BJ (cell line): ENCODE results near the gene ADPRHL1. TPM values are rescaled to one million over a fixed set of nuclear protein-coding genes. Genes with fewer than 3 reads are reported as not detected.

Experiments used
- CTCF ChIA-PET: fragments of 350-600 bp; formaldehyde crosslinking; extraction: SDS; loops from one replicate; lab custom pipeline; 2021; ENCODE audit warnings: antibody characterized with exemption, inconsistent platforms; lab: Yijun Ruan, JAX
- POLR2A ChIA-PET: fragments of 300-600 bp; sonication (Branson Sonifier 250); formaldehyde crosslinking; extraction: SDS; loops from one replicate; lab custom pipeline; 2021; ENCODE audit warnings: antibody characterized with exemption; lab: Charles Lee
- DNase-seq: peaks from one replicate; pipeline ENCODE4 v3.0.0-alpha.2; 2011; ENCODE audit warnings: low read depth
- H3K27me3 ChIP-seq: 2 replicates; pipeline ENCODE4 v1.6.0; 2011; ENCODE audit warnings: low read length; ENCODE audit not compliant: control insufficient read depth, insufficient read depth
- H3K36me3 ChIP-seq: 2 replicates; pipeline ENCODE4 v1.5.1; 2011; ENCODE audit warnings: low read length; ENCODE audit not compliant: control insufficient read depth, insufficient read depth
- H3K4me3 ChIP-seq: 2 replicates; pipeline ENCODE4 v1.5.1; 2011; ENCODE audit warnings: low read depth, mild to moderate bottlenecking, control low read depth, low read length
- polyA plus RNA-seq: library from polyadenylated mRNA; depleted of rRNA; stranded (reverse); fragments of >200 nt; gene quantifications from 2 replicates; pipeline ENCODE4 v1.2.3, GENCODE V29; 2011
- TF ChIP-seq, protein P1 (sequence below): IDR thresholded peaks from 2 replicates; pipeline ENCODE4 v1.5.1; 2011; ENCODE audit warnings: low read depth, mild to moderate bottlenecking, control low read depth, inconsistent platforms, low read length, moderate library complexity; ENCODE audit not compliant: insufficient read depth

Gene ADPRHL1
- polyA plus RNA-seq, 1 experiment = 1.1 TPM

DNA sequence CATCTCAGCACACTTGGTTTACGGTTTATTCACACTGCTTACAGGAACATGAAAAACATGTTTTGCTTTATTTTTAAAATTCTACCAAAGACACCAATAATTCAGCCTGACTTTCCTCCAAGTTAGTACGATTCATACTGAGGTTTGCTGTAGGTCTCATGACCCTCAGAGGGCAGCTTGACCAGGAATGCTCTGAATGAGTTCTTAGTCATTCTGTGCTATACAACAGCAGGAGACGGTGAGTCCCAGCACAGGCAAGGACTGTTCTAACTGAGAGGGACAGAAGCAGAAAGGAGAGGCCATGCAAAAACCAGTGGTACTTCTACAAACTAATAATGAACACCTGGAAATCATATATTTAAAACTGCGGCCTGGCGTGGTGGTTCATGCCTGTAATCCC is 95.8 kb downstream of the ADPRHL1 start:
- ChIA-PET POLR2A (no interaction called here), CTCF (interaction anchor here (1.0 kb wide), 1 partner anchor 36 kb away, joined by 3 read pairs; no protein-coding TSS in a partner anchor)
- DNase-seq = peak; percentile 17
- TF ChIP-seq, protein P1, sequence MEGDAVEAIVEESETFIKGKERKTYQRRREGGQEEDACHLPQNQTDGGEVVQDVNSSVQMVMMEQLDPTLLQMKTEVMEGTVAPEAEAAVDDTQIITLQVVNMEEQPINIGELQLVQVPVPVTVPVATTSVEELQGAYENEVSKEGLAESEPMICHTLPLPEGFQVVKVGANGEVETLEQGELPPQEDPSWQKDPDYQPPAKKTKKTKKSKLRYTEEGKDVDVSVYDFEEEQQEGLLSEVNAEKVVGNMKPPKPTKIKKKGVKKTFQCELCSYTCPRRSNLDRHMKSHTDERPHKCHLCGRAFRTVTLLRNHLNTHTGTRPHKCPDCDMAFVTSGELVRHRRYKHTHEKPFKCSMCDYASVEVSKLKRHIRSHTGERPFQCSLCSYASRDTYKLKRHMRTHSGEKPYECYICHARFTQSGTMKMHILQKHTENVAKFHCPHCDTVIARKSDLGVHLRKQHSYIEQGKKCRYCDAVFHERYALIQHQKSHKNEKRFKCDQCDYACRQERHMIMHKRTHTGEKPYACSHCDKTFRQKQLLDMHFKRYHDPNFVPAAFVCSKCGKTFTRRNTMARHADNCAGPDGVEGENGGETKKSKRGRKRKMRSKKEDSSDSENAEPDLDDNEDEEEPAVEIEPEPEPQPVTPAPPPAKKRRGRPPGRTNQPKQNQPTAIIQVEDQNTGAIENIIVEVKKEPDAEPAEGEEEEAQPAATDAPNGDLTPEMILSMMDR = no peak
- Histone ChIP-seq H3K27me3 (no peaks in the 10 kb centered on the region), H3K36me3 (no peaks in the 10 kb centered on the region), H3K4me3 (no peak overlapping the region)

DNA sequence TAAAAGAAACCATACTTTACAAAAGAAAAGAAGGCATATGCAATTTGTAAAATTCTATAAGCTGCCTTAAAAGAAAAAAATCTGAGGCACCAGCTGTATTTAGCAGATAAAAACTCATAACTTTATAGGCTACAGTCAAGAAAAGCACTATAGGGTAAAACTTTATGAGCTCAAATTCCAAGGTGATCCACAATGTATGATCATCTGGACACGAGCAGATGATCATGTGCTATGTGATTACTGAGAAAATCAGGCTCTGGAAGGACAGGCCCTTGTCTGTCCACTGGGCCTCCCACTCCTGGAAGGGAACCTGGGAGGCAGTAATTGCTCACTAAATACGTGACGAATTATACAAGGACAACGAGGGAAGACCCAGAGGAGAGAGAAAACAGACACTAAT is 96.7 kb downstream of the ADPRHL1 start:
- no peak overlapping the region for H3K4me3 ChIP-seq
- H3K36me3 ChIP-seq = no peaks in the 10 kb centered on the region
- DNase-seq = no peak
- POLR2A ChIA-PET = no interaction called here
- H3K27me3 ChIP-seq = no peaks in the 10 kb centered on the region
- TF ChIP-seq, protein P1 = no peak
- CTCF ChIA-PET = interaction anchor here (0.6 to 1.0 kb wide), 2 partner anchors 37 to 286 kb away, joined by 3 read pairs; no protein-coding TSS in a partner anchor

DNA sequence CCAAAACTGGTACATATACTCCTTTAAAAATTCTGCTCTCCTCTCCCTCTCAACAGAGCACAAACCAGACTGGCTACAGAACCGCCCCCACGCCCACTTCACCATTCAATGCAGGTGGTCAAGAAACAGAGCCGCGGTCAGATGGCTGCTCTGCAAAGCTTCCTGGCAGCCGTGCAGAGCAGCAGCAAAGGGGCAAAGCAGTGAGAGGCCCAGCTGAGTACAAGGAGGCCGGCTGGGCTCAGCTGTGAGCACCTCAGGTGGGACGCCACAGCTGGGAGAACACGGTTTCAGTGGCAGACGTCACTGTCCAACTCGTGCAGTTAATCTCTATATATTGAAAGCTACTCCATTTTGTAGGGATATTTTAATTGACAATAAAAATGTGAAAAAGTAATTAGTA is 97.7 kb downstream of the ADPRHL1 start:
- ChIA-PET POLR2A (no interaction called here), CTCF (no interaction called here)
- TF ChIP-seq, protein P1 = no peak
- no peak overlapping the region for H3K4me3 ChIP-seq
- H3K27me3 ChIP-seq = no peaks in the 10 kb centered on the region
- H3K36me3 ChIP-seq = no peaks in the 10 kb centered on the region
- no peak for DNase-seq

DNA sequence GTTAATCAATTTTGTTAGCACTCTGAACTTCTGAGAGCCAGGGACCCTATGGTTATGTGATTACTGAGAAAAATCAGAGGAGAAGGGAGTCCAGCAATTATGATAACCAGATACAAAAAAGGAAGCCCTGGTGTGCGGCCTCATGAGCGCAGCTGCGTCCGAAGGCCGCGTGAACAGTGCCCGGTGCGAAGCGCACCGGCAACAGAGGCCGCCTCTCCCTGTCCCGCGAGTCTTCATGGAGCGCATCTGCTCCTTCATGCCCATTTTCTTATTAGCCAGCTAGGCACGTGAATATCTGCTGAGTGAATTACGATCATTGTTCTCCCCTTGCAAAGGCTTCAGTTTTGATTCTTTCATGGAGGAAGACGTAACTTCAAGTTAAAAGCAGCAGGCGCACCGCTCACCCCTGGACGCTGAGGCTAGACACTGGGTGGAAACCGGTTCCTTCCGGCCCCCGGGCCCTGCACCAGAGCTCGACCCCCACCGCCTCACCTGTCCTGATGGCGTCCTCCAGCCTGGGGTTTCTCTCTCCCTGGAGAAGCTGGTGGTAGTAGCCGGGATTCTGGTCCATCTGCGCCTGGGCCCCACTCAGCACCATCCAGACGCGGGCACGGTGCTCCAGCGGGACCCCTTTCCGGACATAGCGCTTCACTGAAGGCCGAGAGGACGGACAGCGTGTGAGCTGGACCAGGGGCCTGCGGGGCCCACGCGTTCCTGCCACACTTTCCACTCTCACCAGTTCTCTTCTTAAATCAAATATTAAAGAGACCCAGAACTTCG is 98.3 kb downstream of the ADPRHL1 start:
- H3K4me3 ChIP-seq = no peak overlapping the region
- no peaks in the 10 kb centered on the region for H3K27me3 ChIP-seq
- TF ChIP-seq, protein P1 = no peak
- POLR2A ChIA-PET = no interaction called here
- peaks cover 1% of the 10 kb centered on the region; the same call in 1 of the 2 replicates for H3K36me3 ChIP-seq
- no peak for DNase-seq
- CTCF ChIA-PET = no interaction called here

DNA sequence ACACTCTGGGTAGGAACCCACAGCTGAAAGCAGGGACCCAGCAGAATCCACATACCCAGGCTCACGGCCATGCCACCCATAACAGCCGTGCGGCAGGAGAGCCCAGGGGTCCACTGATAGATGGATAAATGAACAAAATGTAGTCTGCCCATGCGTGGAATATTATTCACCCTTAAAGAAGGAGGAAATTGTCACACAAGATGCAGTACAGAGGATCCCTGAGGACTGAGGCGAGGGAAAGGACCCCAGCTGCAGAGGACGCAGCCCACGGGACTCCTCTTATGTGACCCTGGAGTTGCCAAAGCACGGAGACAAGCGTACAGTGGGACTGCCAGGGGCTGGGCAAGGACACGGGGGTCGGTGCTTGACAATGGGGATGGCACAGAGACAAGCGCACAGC is 100.0 kb downstream of the ADPRHL1 start:
- H3K27me3 ChIP-seq = no peaks in the 10 kb centered on the region
- CTCF ChIA-PET = interaction anchor here (0.6 kb wide), 1 partner anchor 31 kb away, joined by 3 read pairs; no protein-coding TSS in a partner anchor
- H3K36me3 ChIP-seq = peaks cover 1% of the 10 kb centered on the region; the same call in 1 of the 2 replicates
- POLR2A ChIA-PET = no interaction called here
- DNase-seq = no peak
- no peak overlapping the region for H3K4me3 ChIP-seq
- TF ChIP-seq, protein P1 = no peak
